Left ventricle myocardium inferior (tissue), 1 donor: ENCODE measurements around the gene MAML3. TPM values are rescaled to one million over a fixed set of nuclear protein-coding genes. Genes with fewer than 3 reads are reported as not detected.

Experiments
- DNase-seq: peaks from one replicate; pipeline ENCODE4 v3.0.0-alpha.2; 2020
- H3K27ac ChIP-seq: fragments of 200-600 bp; replicated peaks from 2 replicates; pipeline ENCODE4 v1.8.0; 2021
- H3K27me3 ChIP-seq: fragments of 200-600 bp; 2 replicates; pipeline ENCODE4 v1.8.0; 2021; ENCODE audit warnings: low read depth
- H3K36me3 ChIP-seq: fragments of 200-600 bp; 2 replicates; pipeline ENCODE4 v1.8.0; 2021
- H3K4me1 ChIP-seq: fragments of 200-600 bp; 2 replicates; pipeline ENCODE4 v1.8.0; 2021
- H3K4me3 ChIP-seq: fragments of 200-600 bp; 2 replicates; pipeline ENCODE4 v1.8.0; 2021; ENCODE audit warnings: mild to moderate bottlenecking, moderate library complexity
- H3K9me3 ChIP-seq: fragments of 200-600 bp; replicated peaks from 2 replicates; pipeline ENCODE4 v1.8.0; 2021
- CTCF ChIP-seq: fragments of 200-600 bp; IDR thresholded peaks from 2 replicates; pipeline ENCODE4 v1.8.0; 2021; ENCODE audit warnings: antibody characterized with exemption, mild to moderate bottlenecking, borderline replicate concordance
- intact Hi-C: fragments of 100-400 bp; cut with micrococcal nuclease; formaldehyde crosslinking; loops from one replicate; pipeline ENCODE4 v1.11.0; 2022
- total RNA-seq: library from RNA; stranded (reverse); fragmentation: NEBNext Ultra II Directional; extraction: Animal tissue kit (Norgen Biotek cat#: 25700); gene quantifications from one replicate; pipeline ENCODE4 v1.2.1, GENCODE V29; 2021
- donor health status: DM: no; HTN: yes; CAD: no; lungs with severe emphysema.

The MAML3 gene
- total RNA-seq, 1 donor from 2014 or later = 2.6 TPM

GRCh38 chr4:139817657-139818452 is 336.1 kb downstream of the MAML3 start:
- H3K4me1 ChIP-seq = peaks cover 48% of the 10 kb centered on the region

DNA sequence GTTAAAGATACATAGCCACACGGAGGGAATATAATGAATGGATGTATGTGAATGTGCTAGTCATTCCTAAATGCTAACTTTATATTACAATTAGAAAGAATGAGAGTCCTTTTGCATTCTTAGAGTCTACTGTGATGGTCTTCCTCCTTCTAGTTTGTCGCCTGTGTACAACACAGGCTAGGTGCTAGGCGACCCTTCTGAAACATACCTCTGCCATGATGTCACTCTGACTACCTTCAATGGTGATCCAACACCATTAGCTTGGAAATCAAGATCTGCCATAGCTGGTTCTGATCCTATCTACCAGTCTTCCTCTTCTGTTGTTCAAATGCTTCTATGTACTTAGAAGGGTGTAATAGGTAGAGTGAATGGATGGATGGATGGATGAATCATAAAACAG is 337.1 kb downstream of the MAML3 start:
- no peaks in the 10 kb centered on the region for H3K9me3 ChIP-seq
- no peak for TF ChIP-seq CTCF
- H3K4me1 ChIP-seq = peaks cover 48% of the 10 kb centered on the region
- no peaks in the 10 kb centered on the region for H3K27me3 ChIP-seq
- H3K4me3 ChIP-seq = no peak overlapping the region
- intact Hi-C loops = no loop called here
- no peak for DNase-seq
- H3K27ac ChIP-seq = no peak overlapping the region
- H3K36me3 ChIP-seq = no peaks in the 10 kb centered on the region

More at GRCh38 chr4:139817657-139818452, 336.1 kb downstream of the MAML3 start:
- intact Hi-C loops = no loop called here
- Histone ChIP-seq H3K27me3 (no peaks in the 10 kb centered on the region), H3K9me3 (no peaks in the 10 kb centered on the region), H3K27ac (no peak overlapping the region), H3K36me3 (no peaks in the 10 kb centered on the region), H3K4me3 (no peak overlapping the region)
- TF ChIP-seq CTCF = no peak
- DNase-seq = no peak

DNA sequence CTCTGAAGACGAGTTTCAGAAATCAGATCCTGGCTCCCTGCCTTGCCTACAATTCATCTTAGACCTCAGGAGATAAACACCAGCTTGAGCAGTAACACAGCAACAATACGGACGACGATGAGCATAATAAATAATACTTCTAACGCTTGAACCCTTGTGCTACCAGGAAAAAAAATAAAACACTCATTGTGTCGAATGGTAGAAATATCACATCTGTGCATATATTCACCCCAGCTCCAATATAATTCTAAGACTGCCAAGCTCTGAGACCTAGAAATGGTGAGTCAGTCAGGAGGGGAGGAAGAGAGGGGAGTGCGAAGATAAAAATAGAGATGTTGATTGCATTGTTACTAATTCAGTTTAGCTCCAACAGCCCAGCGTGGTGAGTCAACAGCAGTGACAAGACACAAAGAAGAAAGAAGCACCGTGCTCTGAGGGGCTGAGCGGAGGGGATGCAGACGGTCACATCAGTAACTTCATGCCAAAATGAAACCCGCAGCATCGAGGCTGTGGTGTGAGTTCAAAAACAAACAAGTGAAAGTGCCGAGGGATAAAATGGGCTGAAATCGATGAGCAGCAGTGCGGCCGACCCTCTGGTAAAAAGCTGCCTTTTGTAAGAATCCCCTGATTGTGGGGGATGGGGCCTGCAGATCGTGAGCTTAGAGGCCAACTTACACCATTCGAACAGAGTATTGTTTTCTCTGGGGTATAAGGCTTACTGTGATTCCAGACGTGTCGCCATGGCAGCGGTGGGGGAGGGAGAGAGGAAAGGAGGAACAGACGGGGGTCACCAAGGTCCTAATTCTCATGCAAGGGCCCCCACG is 338.0 kb downstream of the MAML3 start:
- Histone ChIP-seq H3K36me3 (no peaks in the 10 kb centered on the region), H3K27ac (peak overlapping the region; percentile 76), H3K9me3 (peaks cover 2% of the 10 kb centered on the region), H3K27me3 (no peaks in the 10 kb centered on the region), H3K4me1 (peaks cover 48% of the 10 kb centered on the region), H3K4me3 (peak overlapping the region; percentile 64)
- peak; percentile 25 for DNase-seq
- intact Hi-C loops = no loop called here
- TF ChIP-seq CTCF = no peak

- H3K4me3 ChIP-seq = peak overlapping the region; percentile 26
- no peak for DNase-seq
Measured at GRCh38 chr4:139814323-139815015, 339.5 kb downstream of the MAML3 start.

More at GRCh38 chr4:139814323-139815015, 339.5 kb downstream of the MAML3 start:
- peaks cover 49% of the 10 kb centered on the region for H3K4me1 ChIP-seq
- no peak for TF ChIP-seq CTCF
- intact Hi-C loops = no loop called here
- H3K9me3 ChIP-seq = peaks cover 11% of the 10 kb centered on the region
- H3K27me3 ChIP-seq = no peaks in the 10 kb centered on the region
- no peaks in the 10 kb centered on the region for H3K36me3 ChIP-seq
- H3K27ac ChIP-seq = peak overlapping the region; percentile 76
